Endodermal cell (in vitro differentiated cells): Measurements from ENCODE around the gene INPP4A. TPM values are rescaled to one million over a fixed set of nuclear protein-coding genes. Genes with fewer than 3 reads are reported as not detected.

Experiments
- DNase-seq: peaks from one replicate; pipeline ENCODE4 v3.0.0-alpha.2; 2017
- H3K27ac ChIP-seq: 2 replicates; pipeline ENCODE4 v1.5.1; 2013; ENCODE audit warnings: mild to moderate bottlenecking, low read depth, low read length, moderate library complexity
- H3K27me3 ChIP-seq: 2 replicates; pipeline ENCODE4 v1.6.1; 2013; ENCODE audit warnings: mild to moderate bottlenecking, low read length, moderate library complexity; ENCODE audit not compliant: insufficient read depth, control insufficient read depth, poor library complexity, severe bottlenecking
- H3K36me3 ChIP-seq: 2 replicates; pipeline ENCODE4 v1.7.0; 2013; ENCODE audit warnings: mild to moderate bottlenecking, low read length, moderate library complexity; ENCODE audit not compliant: control insufficient read depth, insufficient read depth
- H3K4me1 ChIP-seq: one replicate; pipeline ENCODE4 v1.7.0; 2013; ENCODE audit warnings: low read length; ENCODE audit not compliant: control insufficient read depth, insufficient read depth
- H3K4me3 ChIP-seq: 2 replicates; pipeline ENCODE4 v1.5.1; 2013; ENCODE audit warnings: mild to moderate bottlenecking, low read length, moderate library complexity
- H3K9ac ChIP-seq: 2 replicates; pipeline ENCODE4 v1.6.1; 2013; ENCODE audit warnings: mild to moderate bottlenecking, low read length, moderate library complexity; ENCODE audit not compliant: poor library complexity, severe bottlenecking; ENCODE audit errors: extremely low read depth
- H3K9me3 ChIP-seq: 2 replicates; pipeline ENCODE4 v1.6.1; 2013; ENCODE audit warnings: mild to moderate bottlenecking, low read length, moderate library complexity; ENCODE audit not compliant: control insufficient read depth
- H3K27ac Mint-ChIP-seq: 2 replicates; pipeline ENCODE4 v1.8.0; 2020; ENCODE audit warnings: mixed read lengths
- H3K27me3 Mint-ChIP-seq: 2 replicates; pipeline ENCODE4 v1.8.0; 2021; ENCODE audit warnings: mild to moderate bottlenecking, mixed read lengths; ENCODE audit not compliant: insufficient read depth
- H3K36me3 Mint-ChIP-seq: 2 replicates; pipeline ENCODE4 v1.8.0; 2020; ENCODE audit warnings: low read depth, mixed read lengths
- H3K4me1 Mint-ChIP-seq: 2 replicates; pipeline ENCODE4 v1.8.0; 2020; ENCODE audit warnings: mixed read lengths
- H3K4me3 Mint-ChIP-seq: 2 replicates; pipeline ENCODE4 v1.8.0; 2020; ENCODE audit warnings: mild to moderate bottlenecking, moderate library complexity, mixed read lengths
- H3K9me3 Mint-ChIP-seq: 2 replicates; pipeline ENCODE4 v1.8.0; 2020; ENCODE audit warnings: mild to moderate bottlenecking, mixed read lengths
- CTCF ChIP-seq: fragments of 200-600 bp; sonication (generic); conservative IDR thresholded peaks from 2 replicates; pipeline ENCODE4 v1.5.0; 2021; ENCODE audit warnings: antibody characterized with exemption, mild to moderate bottlenecking
- WGBS, 2 experiments: methylation state at CpG; one replicate each; pipeline versions ENCODE4 v1.1.5 to v1.1.7; 2013; ENCODE audit warnings: missing lambda C conversion rate in 2 of 2, mixed read lengths in 1 of 2; ENCODE audit not compliant: insufficient coverage in 1 of 2, insufficient read length in 1 of 2; 5-methylcytosine and 5-hydroxymethylcytosine counted together
- total RNA-seq, 2 donors: library from RNA; stranded (reverse); fragmentation: NEBNext Ultra II Directional in 1 of 2; extraction: Animal tissue kit (Norgen Biotek cat#: 25700) in 1 of 2; gene quantifications; 2 replicates in 1 of 2; 3 replicates in 1 of 2; pipeline ENCODE4 v1.2.1, GENCODE V29; 2021

INPP4A gene
- total RNA-seq, 2 donors from 2014 or later = 84.9 to 94.2 TPM

- Histone ChIP-seq H3K36me3 (peaks cover 96% of the 10 kb centered on the region), H3K4me1 (peaks cover 8% of the 10 kb centered on the region), H3K9me3 (no peaks in the 10 kb centered on the region), H3K4me3 (no peak overlapping the region), H3K27ac (no peak overlapping the region), H3K9ac (no peak overlapping the region), H3K27me3 (no peaks in the 10 kb centered on the region)
- Mint-ChIP-seq H3K36me3 (peaks cover 51% of the 10 kb centered on the region), H3K9me3 (no peaks in the 10 kb centered on the region), H3K4me1 (peaks cover 17% of the 10 kb centered on the region), H3K4me3 (no peak overlapping the region), H3K27me3 (no peaks in the 10 kb centered on the region), H3K27ac (no peak overlapping the region)
- no peak for DNase-seq
- WGBS, 2 experiments = 86 to 94% methylated on average over 5 to 9 of the region's 9 CpGs
- TF ChIP-seq CTCF = no peak
Measured at GRCh38 chr2:98582523-98582922, 137.9 kb downstream of the INPP4A start.

- Mint-ChIP-seq H3K27me3 (no peaks in the 10 kb centered on the region), H3K9me3 (no peaks in the 10 kb centered on the region), H3K4me3 (no peak overlapping the region), H3K27ac (no peak overlapping the region), H3K36me3 (peaks cover 48% of the 10 kb centered on the region), H3K4me1 (peaks cover 17% of the 10 kb centered on the region)
- H3K27ac ChIP-seq = no peak overlapping the region
- no peak overlapping the region for H3K9ac ChIP-seq
- H3K4me3 ChIP-seq = no peak overlapping the region
- TF ChIP-seq CTCF = no peak
- H3K4me1 ChIP-seq = peaks cover 8% of the 10 kb centered on the region
- H3K36me3 ChIP-seq = peaks cover 96% of the 10 kb centered on the region
- no peaks in the 10 kb centered on the region for H3K9me3 ChIP-seq
- no peaks in the 10 kb centered on the region for H3K27me3 ChIP-seq
- 80 to 95% methylated on average over 1 to 7 of the region's 7 CpGs for WGBS, 2 experiments
- DNase-seq = no peak
Measured at GRCh38 chr2:98583276-98583675, 138.6 kb downstream of the INPP4A start.

- TF ChIP-seq CTCF = no peak
- H3K27ac Mint-ChIP-seq = no peak overlapping the region
- Histone ChIP-seq H3K4me3 (no peak overlapping the region), H3K27ac (no peak overlapping the region), H3K4me1 (peaks cover 8% of the 10 kb centered on the region), H3K9ac (no peak overlapping the region), H3K27me3 (no peaks in the 10 kb centered on the region), H3K36me3 (peaks cover 97% of the 10 kb centered on the region), H3K9me3 (no peaks in the 10 kb centered on the region)
- WGBS, 2 experiments = 88 to 98% methylated on average over 8 to 10 of the region's 10 CpGs
- peaks cover 17% of the 10 kb centered on the region for H3K4me1 Mint-ChIP-seq
- DNase-seq = peak; percentile 31
- H3K36me3 Mint-ChIP-seq = peaks cover 45% of the 10 kb centered on the region
- no peaks in the 10 kb centered on the region for H3K9me3 Mint-ChIP-seq
- no peaks in the 10 kb centered on the region for H3K27me3 Mint-ChIP-seq
- no peak overlapping the region for H3K4me3 Mint-ChIP-seq
Measured at GRCh38 chr2:98583816-98584618, 139.4 kb downstream of the INPP4A start.
